Activated CD4-positive, alpha-beta T cell treated with anti-CD3 and anti-CD28 coated beads for 4 hours (primary cell): ENCODE data around the gene TM4SF5.

Experiments
- DNase-seq, 2 donors: peaks; one replicate each; pipeline ENCODE4 v3.0.0-alpha.2; 2020

Gene TM4SF5

GRCh38 chr17:4748686-4749085, 23.0 kb upstream of the TM4SF5 start:
- no peak for DNase-seq

DNA sequence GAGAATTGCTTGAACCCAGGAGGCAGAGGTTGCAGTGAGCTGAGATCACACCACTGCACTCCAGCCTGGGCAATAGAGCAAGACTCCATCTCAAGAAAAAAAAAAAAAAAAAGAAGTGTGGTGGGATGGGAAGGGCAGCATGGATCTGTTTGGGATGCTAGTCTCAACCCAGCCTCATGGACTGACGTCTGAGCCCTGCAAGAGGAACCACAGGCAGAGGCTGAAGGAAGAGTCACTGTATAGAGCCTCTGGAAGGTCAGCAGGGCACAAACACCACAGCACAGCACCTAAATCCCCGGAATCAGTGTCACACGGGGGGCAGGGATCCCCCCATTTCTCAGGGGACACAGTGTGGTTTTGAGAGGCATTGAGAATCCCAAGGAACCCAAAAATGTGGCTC, 21.1 kb upstream of the TM4SF5 start:
- no peak for DNase-seq

GRCh38 chr17:4751932-4752331, 19.8 kb upstream of the TM4SF5 start:
- DNase-seq: no peak

DNA sequence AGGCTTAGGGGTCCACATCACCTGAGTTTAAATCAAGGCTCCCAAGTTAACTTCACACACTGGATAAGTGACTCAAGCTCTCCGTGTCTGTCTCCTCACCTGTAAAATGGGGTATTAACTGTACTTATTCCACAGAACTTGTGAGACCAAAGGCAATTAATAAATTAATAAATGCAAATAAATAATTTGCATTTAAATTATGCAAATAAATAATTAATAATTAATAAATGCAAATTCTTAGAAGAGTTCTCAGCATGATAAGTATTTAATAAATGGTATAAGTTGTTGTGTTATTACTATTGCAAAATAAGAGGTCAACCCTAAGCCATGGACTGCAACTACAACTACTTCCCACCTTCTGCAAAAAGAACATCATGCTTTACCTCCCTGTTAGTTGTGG, 18.3 kb upstream of the TM4SF5 start:
- DNase-seq: no peak

GRCh38 chr17:4759776-4760236, 11.9 kb upstream of the TM4SF5 start:
- no peak for DNase-seq

- DNase-seq: no peak
Measured at GRCh38 chr17:4764595-4764994, 7.1 kb upstream of the TM4SF5 start.

- no peak for DNase-seq
Measured at GRCh38 chr17:4766201-4766600, 5.5 kb upstream of the TM4SF5 start.

DNA sequence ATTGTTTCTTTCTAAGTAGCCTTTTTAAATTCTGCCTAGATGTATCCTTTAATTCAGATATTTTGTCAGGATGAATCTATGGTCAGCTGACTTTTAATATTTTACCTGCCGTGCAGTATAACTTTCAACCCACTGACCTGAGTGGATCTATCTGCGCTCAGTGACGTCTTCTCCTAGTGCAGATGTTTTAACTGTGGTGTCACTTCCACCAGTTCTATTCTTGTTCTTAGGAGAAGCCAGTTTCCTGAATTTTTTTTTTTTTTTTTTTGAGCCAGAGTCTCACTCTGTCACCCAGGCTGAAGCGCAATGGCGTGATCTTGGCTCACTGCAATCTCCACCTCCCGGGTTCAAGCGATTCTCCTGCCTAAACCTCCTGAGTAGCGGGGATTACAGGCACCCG, 5.0 kb upstream of the TM4SF5 start:
- DNase-seq: no peak

DNA sequence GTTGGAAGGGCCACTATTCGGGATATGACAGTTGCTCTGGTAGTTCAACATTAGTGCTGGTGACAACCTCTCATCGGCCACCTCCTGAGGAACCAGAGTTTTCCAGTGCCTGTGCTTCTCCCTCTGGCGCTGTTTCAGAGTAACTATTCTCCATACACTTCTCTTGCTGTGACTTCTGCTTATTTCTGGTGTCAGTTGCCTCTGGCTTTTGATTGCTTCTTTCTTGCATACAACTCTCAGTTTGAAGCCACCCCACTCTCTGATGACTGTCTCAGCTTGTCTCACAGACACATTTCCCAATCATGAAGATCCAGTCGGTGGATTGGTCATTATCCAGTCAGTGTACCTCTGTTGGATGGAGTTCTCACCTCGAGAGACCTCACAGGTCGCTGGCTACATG, 3.4 kb upstream of the TM4SF5 start:
- DNase-seq: no peak

DNA sequence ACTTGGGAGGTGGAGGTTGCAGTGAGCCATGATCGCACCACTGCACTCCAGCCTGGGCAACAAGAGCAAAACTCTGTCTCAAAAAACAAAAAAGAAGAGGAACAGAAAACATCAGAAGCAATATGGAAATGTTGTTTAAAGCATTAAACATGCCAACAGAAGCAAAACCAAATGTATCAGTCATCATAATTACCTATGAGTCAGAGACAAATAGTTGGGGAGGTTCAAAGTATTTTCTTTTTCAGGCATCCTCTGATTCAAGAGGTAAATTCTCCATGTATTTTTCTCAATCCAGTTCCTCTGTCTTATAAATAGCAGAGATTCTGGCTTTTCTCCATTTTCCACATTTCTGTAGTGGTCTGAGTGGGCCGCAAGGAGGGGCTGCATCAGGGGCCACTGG, 2.1 kb upstream of the TM4SF5 start:
- DNase-seq: no peak

- DNase-seq: no peak
Measured at GRCh38 chr17:4772235-4772613, 538 bp downstream of the TM4SF5 start.

- no peak for DNase-seq
Measured at GRCh38 chr17:4777969-4778760, 6.5 kb downstream of the TM4SF5 start.

DNA sequence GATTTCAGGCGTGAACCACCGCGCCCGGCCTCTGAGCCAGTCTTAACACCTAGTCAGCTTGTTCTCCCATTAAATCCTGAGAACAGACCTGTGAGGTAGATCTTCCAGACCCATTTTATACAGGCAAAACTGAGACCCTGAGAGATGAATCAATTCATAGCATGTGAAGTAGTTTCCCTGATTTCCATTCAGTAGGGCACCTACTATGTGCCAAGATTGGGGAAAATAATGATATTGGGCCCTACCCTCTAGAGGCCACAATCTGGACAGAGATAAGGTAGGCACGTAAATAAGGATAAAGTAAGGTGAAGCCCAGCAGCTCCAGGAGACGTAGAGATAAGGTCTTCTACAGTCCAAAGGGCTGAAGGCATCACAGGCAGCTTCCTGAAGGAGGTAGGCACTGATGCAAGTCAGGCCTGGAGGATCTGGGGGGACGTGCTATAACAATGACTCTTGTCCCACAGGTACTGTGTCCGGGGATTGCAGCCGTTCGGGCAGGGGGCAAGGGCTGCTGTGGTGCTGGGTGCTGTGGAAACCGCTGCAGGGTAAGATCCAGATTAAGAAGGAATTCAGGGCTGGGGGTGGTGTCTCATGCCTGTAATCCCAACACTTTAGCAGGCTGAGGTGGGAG, 8.8 kb downstream of the TM4SF5 start:
- DNase-seq: no peak

DNA sequence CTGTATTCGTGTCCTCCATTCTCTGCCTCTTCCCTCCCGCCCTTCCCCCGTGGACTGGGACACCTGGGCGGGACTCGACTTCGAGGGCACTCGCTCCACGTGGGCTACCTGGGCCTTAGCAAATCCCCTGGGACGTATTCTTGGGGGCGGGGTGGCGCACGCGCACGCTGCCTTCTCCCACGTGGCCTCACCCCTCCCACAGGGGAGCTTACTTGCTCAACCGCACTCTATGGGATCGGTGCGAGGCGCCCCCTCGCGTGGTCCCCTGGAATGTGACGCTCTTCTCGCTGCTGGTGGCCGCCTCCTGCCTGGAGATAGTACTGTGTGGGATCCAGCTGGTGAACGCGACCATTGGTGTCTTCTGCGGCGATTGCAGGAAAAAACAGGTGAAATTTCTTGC, 11.0 kb downstream of the TM4SF5 start:
- no peak for DNase-seq

DNA sequence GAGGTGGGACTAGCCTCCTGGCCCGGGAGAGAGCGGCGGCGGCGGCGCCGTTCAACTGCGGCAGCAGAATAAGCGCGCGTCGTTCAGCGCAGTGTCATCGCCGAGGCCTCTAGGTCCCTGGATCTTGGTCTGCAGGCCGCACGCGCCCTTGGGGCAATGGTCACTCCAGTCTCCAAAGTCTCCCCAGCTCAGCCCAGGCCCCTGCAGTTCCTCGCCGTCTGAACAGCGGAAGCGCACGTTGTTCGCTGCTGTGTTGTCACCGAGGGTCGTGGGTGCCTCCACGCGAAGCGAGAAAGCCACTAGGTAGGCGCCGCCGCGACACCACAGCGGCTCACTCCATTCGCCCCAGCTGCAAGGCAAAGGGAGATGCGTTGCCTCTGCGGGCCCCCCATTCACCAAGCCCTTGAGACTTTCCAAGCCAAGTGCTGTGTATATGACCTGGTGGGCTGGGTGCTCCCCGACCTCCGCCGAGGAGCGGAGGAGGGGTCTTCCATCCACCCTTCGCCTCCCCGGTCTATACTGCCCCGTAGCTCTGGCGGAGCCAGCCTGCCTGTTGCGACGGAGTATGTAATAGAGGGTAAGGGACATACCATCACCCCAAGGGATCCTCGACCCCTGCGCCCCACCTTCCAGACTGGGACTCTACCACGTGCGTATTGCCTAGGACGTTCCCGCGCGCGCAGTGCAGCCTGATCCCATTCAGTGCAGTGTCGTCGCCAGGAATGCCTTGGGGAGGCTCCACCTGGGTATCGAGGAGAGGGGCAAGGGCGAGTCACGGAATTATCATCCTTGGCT, 13.8 kb downstream of the TM4SF5 start:
- DNase-seq: no peak

DNA sequence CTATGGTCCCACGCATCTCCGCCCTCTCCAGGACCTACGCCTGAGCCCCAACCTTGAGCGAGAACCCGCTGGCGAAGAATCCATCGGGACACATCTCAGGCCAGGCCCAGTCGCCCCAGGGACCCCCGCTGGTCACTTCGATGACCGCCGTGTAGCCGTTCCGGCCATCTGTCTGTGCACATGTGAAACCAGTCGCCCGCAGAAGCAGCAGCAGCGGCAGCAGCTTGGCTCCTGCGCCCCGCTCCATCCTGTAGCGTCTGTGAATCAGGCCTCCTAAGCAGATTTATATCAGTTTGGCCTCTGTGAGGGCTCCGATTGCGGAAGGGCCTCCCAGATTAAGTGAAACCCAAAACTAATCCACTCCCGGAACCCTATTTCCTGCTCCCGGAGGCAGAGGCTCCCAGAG, 14.4 kb downstream of the TM4SF5 start, which contains the start of gene VMO1:
Gene VMO1, minus strand, starts transcription at position 259 of the 406 bp plus-strand sequence. Its CDS starts 12 bp downstream, at position 247.
- no peak for DNase-seq

GRCh38 chr17:4786516-4786915, 14.8 kb downstream of the TM4SF5 start:
- DNase-seq: no peak

DNA sequence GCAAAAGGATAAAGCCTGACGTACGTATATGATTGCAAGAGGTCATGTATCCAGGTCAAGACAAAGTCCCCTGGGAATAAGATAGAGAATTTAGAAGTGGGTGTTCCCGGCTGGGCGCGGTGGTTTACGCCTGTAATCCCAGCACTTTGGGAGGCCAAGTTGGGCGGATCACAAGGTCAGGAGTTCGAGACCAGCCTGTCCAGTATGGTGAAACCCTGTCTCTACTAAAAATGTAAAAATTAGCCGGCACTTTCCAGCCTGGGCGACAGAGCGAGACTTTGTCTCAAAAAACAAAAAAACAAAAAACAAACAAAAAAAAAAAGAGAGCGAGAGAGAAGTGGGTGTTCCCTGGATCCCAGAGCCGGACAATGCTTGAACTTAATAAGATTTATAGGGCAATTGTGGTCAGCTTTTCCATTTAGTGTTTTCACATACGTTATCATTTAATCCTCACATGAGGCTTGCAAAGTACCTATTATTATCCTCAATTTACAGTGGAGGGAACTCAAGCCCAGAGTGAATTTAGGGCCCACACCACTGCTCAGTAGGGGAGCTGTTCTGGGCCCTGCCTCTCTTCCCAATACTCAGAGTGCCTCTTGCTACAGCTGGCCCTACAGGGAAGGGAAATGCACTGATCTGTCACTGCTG, 16.6 kb downstream of the TM4SF5 start:
- no peak for DNase-seq

- no peak for DNase-seq
Measured at GRCh38 chr17:4788807-4789700, 17.4 kb downstream of the TM4SF5 start, which contains the start of gene GLTPD2. Gene GLTPD2, plus strand, starts transcription at chr17:4788964. Its CDS starts 48 bp downstream, at chr17:4789012.

DNA sequence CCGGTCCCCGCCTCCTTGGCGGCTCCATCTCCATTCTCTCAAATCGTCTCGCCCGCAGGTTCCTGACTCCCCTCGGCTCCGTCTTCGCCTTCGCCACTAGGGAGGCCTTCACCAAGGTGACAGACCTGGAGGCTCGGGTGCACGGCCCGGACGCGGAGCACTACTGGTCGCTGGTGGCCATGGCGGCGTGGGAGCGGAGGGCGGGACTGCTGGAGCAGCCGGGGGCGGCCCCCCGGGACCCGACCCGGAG, 17.9 kb downstream of the TM4SF5 start:
- no peak for DNase-seq

GRCh38 chr17:4789951-4790704, 18.4 kb downstream of the TM4SF5 start:
- peak; percentile 73 to 78 for DNase-seq

DNA sequence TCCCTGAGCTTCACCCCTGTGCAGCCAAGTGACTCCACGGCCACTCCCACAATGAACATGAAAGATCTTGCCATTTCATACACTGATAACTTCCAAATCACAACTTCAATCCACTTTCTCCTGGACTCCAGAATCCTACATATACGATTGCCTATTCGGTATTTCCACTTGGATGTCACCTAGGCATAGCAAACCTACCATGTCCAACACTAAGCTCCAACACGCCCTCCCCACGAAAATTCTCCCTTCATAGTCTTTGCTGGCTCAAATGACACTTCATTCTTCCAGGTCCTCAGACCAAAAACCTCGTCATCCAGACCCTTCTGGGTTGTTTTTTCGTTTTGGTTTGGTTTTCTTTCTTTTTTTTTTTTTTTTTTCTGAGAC, 19.0 kb downstream of the TM4SF5 start:
- DNase-seq: no peak
